NCI-H345 (cell line): ENCODE results near the gene IFRD2.

Source experiments
- DNase-seq: peaks from one replicate; lab custom pipeline; 2025; lab: John Stamatoyannopoulos, UW

Gene IFRD2, protein sequence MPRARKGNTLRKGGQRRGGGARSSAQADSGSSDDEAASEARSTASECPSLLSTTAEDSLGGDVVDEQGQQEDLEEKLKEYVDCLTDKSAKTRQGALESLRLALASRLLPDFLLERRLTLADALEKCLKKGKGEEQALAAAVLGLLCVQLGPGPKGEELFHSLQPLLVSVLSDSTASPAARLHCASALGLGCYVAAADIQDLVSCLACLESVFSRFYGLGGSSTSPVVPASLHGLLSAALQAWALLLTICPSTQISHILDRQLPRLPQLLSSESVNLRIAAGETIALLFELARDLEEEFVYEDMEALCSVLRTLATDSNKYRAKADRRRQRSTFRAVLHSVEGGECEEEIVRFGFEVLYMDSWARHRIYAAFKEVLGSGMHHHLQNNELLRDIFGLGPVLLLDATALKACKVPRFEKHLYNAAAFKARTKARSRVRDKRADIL

DNA sequence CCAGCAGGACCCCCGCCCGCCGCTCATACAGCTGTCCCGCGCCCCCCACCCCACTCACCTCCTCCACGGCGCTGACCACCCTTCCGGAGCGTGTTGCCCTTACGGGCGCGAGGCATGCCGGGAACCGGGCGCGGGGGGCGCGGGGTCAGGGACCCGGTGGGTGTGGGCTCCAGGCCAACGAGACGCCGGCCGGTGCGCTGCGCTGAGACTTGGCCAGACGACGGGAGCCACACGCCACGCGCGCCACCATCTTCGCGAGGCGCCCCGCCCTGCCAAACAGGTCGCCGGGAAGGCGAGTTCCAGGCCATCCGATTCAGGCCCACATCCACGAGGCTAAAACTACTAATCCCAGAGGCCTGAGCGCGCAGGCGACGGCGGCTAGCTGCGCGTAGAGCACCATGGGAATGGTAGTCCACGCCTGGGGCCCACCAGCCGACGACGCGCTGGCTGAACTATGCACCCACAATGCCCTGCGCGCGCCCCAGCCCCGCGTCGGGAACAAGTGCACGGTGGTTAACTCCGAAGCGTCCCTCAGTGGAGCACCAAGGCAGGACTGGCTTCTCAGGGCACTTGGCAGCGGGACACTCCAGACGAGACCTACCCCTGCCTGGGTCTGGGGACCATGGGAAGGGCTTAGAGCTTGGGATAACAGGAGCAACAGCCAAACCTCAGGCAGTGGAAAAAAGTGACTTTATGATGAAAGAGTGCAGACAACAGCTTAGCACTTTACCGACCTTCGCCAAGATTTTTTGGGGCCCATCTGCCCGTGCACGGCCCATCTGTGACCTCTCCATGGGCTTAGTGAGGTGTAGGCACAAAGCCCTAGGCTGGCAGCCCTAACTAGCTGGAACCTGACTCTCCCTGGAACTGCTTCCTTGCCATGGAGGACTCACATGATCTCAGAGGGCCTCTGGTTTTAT lies at the start of gene IFRD2:
TSS of gene IFRD2 (minus strand) at position 271 of the 920 bp plus-strand sequence. CDS start at position 116, 155 bp downstream.
- peak; percentile 94 for DNase-seq

DNA sequence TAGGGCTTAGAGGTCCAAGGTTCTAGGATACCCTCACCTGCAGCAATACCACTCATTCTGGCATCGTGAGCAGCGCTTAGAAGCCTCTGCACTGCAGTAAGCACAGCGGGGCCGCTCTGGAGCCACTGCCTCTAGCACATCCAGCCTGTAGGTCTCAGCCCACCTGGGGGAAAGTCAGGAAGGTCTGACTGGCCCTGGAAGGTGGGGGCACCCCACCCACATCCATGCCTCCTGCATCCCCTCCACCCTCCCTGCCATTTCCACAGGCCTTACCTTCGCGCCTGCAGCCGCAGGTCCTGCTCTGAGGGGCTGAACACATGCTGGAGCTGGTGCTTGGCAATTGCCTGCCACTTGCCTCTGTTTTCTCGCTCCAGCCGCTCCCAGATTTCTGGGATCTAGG lies 49.3 kb upstream of the IFRD2 start:
- no peak for DNase-seq

DNA sequence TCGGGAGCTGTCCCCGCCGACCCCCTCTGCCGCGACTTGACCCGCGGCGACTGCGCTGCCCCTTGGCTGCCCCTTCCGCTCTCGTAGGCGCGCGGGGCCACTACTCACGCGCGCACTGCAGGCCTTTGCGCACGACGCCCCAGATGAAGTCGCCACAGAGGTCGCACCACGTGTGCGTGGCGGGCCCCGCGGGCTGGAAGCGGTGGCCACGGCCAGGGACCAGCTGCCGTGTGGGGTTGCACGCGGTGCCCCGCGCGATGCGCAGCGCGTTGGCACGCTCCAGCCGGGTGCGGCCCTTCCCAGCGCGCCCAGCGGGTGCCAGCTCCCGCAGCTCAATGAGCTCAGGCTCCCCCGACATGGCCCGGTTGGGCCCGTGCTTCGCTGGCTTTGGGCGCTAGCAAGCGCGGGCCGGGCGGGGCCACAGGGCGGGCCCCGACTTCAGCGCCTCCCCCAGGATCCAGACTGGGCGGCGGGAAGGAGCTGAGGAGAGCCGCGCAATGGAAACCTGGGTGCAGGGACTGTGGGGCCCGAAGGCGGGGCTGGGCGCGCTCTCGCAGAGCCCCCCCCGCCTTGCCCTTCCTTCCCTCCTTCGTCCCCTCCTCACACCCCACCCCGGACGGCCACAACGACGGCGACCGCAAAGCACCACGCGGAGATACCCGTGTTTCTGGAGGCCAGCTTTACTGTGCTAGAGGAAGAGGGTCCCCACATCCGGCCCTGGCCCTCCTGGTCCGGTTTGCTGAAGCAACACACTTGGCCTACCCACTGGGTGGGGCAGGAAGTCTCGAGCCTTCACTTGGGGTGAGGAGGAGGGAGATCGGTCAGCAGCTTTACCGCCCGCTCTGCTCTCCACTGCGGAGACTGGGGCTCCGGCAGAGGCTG lies 48.5 kb upstream of the IFRD2 start, which contains the start of gene RASSF1:
TSS of gene RASSF1 (minus strand) at position 389 of the 882 bp plus-strand sequence. CDS start at position 358, 31 bp downstream.
- no peak for DNase-seq

DNA sequence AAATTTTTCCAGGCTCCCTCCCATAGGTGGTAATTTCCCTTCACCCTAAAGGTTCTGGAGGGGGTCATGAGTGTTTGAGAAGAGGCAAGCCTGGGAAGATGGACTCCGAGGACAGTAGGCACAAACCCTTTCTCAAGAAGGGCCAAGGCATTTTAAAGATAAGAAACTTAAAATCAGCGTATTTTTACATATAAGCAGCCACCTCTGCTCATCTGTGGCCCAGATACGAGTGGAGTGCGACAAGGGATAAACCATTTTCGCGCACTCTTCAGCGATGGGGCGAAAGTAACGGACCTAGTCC lies 47.9 kb upstream of the IFRD2 start:
- no peak for DNase-seq

DNA sequence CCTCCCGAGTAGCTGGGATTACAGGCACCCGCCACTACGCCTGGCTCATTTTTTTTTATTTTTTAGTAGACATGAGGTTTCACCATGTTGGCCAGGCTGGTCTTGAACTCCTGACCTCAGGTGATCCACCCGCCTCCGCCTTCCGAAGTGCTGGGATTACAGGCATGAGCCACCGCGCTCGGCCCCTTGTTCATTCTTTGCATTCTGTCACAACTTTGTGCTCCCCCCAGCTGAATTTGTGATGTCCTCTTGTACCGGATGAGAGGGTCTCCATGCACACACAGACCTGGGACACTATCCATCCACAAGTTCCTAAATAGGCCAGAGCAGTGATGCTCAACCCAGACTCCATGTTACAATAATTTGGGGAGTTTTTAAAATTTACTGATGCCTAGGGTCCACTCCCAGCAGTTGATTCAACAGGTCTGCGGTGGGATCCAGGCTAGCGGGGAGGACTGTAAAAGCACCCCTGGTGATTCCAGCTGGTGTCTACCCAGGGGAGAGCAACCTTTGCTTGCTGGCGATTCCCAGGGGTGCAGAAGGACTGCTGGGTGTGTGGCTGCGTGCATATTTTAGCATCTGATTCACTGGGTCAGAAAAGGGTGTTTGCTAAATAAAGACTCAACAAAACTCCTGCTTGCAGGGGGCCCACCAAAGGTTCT lies 47.4 kb upstream of the IFRD2 start:
- DNase-seq, result no peak

DNA sequence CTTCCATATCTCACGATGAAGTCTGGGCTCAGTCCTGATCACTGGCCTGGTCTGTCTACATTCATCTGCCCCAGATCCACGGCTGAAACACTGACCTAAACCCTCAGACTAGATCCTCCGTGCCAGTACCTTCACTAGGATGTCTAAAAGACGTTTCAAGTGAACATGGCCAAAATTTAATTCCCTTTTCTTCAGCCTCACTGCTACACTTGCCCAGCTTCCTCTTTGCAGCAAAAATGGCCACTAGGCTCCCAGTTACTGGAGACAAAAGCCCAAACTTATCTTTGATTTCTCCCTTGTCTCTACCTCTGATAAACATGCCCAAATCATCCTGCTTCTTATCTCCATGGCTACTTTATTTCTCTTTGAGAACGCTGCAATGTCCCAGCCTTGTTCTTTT lies 46.7 kb upstream of the IFRD2 start:
- DNase-seq, result no peak

DNA sequence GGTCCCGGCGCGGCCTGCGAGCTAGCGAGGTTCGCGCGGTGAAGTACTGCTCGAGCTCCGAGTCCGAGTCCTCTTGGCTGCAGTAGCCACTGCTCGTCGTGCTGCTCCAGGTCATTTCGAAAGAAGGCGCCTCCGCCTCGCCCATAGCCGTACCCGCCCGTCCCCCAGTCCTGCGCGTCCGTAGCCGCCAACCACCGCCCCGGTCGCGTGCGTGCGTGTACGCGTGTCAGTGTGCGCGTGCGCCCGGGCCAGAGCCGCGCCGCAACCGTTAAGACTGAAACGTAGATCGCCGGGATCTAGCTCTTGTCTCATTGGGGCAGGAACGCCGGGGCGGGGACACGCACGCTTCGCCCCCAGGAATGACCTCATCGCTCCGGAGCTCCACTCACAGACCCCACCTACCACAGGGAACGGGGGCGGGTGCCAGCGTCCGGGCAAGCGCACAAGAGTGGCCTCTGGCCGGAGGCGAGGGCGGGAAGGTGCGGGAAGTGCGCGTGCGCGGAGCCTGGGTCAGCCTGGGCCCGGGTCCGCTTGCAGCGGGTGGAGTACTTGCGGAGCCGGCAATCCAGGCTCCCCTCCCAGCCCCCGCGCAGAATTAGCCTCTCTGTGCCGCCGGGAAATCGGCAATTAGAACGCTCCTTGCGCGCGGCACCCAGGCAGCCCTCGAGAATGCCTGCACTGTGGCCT lies 45.1 kb upstream of the IFRD2 start:
- peak; percentile 97 for DNase-seq

DNA sequence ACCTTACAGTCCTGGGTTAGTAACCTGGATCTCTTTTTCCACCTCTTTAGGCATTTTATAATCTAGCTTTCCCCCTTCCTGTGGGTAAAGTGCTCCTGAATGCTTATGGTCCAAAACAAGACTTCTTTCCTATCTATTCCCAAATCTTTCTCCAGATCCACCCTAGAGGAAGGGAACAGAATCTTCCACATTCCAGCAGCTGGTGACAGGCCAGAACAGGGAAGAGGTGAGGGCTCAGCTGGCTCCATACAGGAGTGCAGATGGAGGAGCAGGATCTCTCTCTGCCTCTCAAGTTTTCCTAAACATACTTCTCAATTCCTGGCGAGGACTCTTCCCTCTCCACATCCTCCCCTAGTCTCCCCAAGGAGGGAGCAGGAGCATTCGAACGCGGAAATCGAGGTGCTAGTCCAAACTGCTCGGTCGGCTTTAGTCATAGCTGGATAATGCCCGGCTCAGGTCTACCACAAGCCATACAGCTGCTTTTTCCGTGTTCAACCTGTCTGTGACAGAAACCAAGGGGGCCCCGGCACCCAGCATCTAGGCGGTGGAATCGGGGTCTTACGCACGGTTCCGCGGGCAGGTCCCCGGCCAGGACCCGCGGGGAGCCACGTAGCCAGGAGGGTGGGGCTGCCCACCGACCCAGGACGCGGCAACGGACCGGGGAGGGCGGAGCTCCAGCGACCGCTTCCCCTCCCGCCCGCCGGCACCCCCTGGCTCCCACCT lies 44.4 kb upstream of the IFRD2 start:
- DNase-seq, result no peak

DNA sequence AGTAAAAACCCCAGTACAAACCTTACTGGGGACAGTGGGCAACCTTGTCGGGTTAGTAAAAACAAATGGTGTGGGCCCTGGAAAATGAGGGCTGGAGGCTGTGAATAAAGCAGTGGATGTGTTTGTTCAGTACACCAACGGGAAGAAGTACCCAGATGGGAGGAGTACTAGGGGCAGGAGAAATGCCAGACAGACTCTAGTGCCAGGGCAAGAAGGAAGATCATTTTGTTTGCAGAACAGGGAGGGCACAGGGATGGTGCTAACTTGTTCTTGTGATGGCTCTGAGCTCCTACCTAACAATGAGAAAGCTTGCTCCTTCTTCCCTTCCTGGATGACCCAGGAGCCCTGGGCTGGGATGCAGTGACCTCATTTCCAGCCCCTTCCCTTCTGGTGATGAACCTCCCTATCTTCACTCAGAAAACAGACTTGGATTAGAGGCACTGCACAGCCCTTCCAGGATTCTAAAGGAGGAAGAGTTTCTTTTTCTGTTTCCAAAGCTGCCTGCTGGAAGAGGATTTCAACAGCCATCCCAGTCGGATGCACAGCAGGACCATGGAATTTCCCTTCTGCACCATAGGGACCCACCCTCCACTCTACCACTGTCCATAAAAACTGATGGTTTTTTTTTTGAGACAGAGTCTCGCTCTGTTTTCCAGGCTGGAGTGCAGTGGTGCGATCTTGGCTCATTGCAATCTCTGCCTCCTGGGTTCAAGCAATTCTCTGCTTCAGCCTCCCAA lies 42.3 kb upstream of the IFRD2 start:
- DNase-seq, result no peak

DNA sequence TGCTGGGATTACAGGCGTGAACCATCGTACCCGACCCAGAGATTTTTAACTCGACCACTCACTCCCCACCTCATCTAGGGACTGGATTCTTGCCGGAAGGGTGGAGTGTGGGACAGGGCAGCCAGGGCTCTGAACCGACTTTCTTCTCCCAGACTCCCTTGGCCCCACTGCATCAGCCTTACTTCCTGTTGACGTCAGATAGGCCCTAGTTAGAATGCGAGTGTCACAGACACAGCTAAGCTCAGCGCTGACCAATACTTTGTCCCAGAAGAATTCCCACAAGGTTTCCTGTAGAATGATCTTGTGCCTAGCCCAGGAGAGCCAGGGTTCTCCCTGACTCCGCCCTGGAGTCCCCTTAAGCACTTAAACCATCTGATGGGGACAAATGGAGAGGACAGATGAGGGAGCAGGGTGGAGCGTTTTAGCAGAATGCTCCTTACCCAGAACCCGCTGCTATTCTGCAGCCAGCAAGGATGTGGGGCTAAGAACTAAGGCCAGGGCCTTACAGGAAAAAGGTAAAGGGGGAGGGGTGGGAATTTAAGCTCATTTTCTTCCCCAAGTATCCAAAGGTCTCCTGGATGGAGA lies 41.6 kb upstream of the IFRD2 start:
- DNase-seq, result no peak

DNA sequence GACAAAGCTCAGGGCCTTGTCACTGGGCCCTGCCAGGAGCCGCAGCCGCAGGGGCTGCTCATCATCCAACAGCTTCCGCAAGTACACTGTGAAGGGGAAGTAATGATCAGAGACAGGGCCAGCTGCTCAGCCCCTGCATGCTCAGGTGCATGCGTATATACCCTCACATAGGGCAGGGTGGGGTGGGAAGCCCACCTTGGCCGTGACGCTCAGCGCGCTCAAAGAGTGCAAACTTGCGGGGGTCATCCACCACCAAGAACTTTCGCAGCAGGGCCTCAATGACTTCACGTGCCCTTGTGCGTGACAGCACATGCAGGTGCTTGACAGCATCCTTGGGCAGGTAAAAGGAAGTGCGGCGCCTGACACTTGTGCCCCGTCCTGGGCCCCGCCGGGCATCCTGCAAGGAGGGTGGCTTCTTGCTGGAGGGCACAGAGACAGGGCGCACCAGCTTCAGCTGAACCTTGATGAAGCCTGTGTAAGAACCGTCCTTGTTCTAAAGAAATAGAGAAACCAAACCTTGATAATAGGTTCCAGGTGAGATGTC lies 39.2 kb upstream of the IFRD2 start:
- no peak for DNase-seq

DNA sequence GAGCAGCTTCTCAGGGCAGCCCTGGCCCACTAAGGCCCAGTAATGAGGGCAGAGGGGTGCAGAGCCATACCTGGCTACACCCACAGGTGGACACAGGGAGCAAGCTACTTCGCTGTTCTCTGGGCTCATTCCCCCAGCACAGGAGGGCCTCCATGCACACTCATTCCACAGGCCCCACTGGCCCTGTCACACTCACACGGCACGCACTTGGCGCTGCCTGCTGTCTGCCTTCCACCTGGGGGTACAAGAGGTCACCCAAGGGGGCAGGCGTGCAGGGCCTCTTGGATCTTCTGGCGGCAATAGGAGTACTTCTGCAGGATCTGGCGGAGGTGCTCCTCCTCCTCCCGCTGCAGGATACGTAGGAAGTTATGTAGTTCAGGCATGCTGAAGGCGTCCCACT lies 38.1 kb upstream of the IFRD2 start:
- no peak for DNase-seq

DNA sequence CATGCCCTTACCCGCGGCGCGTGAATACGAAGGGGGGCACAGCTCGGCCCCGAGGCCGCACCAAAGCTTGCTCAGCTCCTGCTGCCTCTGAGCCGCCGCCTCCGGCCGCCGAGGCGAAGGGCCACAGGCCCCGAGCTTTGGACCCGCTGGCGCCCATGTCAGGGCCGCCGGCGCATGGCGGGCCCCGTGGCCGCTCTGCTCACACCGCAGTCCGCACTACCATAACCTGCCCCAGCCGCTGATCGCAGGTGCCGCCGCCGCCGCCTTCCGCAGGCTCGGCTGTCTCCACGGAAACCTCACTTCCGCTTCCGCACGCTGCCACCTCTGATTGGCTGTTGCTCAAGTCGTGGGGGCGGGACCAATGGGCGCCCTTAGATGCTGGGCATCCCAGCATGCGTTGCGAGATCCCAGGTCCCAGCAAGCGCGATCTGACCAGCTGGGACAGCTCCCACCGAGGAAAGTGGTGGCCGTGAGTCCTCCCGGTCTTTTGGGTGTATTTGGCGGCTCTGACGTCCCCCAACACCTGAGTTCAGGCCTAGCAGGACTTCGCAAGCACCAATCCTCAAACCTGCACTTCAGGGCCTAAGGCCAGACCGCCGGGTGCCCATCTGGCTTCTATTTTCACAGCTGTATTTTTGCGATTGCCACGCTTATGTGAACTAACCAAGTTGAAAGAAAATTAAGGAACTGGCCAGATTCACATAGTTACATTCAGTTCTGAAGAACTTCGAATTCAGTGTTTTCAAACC lies 35.9 kb upstream of the IFRD2 start, which contains the start of gene TUSC2:
TSS of gene TUSC2 (minus strand) at position 281 of the 749 bp plus-strand sequence. CDS start at position 157, 124 bp downstream.
- peak; percentile 92 for DNase-seq

DNA sequence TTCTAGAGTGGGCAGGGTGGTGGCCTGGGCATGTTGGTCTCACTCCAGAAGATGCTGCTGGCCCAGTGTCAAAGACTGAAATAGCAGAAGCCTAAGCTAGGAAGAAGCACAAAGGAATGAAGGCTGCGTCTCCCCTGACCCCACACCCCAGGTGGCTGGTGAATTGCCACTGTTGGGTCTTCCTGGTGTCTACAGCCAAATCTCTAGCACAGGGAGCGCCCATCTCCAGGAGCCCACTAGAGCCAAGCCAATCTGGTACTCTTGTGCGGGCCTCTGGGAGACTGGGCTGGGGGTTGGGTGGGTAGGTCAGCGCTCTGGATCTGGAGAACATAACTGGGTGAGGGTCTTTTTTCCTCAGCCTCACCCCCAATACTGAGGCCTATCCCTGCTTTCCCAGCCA lies 34.9 kb upstream of the IFRD2 start:
- no peak for DNase-seq

DNA sequence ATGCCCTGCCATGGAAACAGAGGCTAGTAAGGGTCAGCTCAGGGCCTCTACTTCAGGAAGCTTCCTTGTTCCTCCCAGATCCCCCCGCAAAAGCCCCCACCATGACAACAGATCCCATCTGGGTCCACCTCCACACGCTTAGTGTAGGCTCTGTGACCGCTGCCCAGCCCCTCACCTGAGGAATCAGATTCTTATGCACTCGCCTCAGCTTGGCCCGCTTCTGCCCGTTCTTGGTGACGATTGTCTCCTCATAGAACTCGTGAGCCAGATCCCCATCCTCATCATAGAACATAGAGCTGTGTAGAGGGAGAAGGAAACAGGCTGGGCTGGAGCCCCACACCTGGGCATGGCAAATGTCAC lies 33.9 kb upstream of the IFRD2 start:
- DNase-seq, result no peak

DNA sequence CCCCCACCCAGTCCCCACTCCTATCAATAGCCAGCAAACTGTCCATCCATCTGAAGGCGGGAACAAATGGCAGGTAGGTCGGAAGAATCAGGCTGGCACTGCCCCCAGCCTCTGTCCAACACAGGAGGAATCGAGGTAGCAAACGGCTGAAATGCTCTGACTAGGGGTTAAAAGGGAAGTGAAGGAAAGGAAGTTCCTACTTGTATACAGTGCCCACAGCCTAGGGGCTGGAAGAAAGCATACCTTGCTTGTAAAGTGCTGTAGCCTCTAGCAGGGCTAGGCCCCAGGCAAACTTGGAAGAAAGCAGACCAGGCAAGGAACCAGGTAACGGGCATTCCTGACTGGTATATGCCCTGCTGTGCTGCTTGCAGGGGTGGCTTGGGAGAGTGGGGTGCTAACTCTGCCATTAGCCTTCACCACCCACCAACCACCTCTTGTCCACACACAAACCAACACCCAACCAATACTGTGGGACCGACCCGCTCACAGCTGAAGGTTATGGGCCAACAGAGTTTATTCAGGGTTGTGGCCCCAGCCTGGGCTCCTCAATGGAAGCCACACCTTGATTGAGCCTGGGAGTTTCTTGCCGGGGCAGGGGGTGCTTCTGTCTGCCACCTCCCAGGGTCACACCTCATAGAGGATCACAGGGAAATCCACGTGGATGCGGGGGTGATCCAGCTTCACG lies 33.4 kb upstream of the IFRD2 start:
- no peak for DNase-seq

DNA sequence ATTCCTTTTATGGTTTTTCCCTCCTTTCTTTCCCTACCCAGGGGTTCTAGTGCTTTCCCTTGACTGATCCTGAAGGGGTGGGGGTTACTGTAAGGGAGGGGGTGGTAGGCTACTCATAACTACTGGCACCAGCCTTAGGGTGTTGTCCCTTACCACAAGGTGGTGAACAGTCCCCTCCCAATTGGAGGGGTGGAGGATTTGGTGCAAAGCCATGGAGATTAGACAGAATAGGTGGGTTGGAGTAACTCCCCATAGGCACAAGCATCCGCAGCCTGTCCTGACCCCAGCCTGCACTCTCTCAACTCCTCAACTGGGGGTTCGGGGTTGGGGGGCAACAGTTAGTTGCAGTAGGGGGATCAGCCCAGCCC lies 32.9 kb upstream of the IFRD2 start:
- no peak for DNase-seq
